HepG2 (cell line): ENCODE measurements around the gene PSENEN. TPM values are rescaled to one million over a fixed set of nuclear protein-coding genes. Genes with fewer than 3 reads are reported as not detected.

ENCODE experiments used
- ETV5 ChIP-seq: IDR thresholded peaks from 2 replicates; pipeline ENCODE4 v1.6.1; 2018; ENCODE audit warnings: missing biosample characterization, missing genetic modification reagents, inconsistent platforms, borderline replicate concordance
- HOXA9 ChIP-seq: sonication (generic); formaldehyde crosslinking; IDR thresholded peaks from 2 replicates; pipeline ENCODE4 v1.8.1; 2022; ENCODE audit warnings: missing genetic modification reagents, mild to moderate bottlenecking, moderate library complexity, borderline replicate concordance
- KDM1A ChIP-seq: IDR thresholded peaks from 2 replicates; pipeline ENCODE4 v1.6.1; 2016; ENCODE audit warnings: missing compliant biosample characterization
- MBD4 ChIP-seq: IDR thresholded peaks from 2 replicates; pipeline ENCODE4 v1.6.1; 2012; ENCODE audit warnings: low read length, inconsistent platforms, borderline replicate concordance
- MXI1 ChIP-seq: IDR thresholded peaks from 3 replicates; pipeline ENCODE4 v1.6.1; 2012; ENCODE audit warnings: low read depth, low read length, inconsistent platforms, borderline replicate concordance
- RFXAP ChIP-seq: sonication (generic); formaldehyde crosslinking; IDR thresholded peaks from 2 replicates; pipeline ENCODE4 v1.4.0; 2020; ENCODE audit warnings: missing genetic modification reagents, borderline replicate concordance
- SMYD3 ChIP-seq: sonication (generic); formaldehyde crosslinking; IDR thresholded peaks from 2 replicates; pipeline ENCODE4 v1.8.1; 2023; ENCODE audit warnings: mild to moderate bottlenecking, missing genetic modification reagents
- SYNCRIP ChIP-seq: fragments of 200-400 bp; formaldehyde crosslinking; IDR thresholded peaks from 2 replicates; pipeline ENCODE4 v1.6.1; 2018; ENCODE audit warnings: mild to moderate bottlenecking, low read depth, low read length; ENCODE audit not compliant: insufficient read depth
- ZFP36L2 ChIP-seq: sonication (generic); formaldehyde crosslinking; IDR thresholded peaks from 2 replicates; pipeline ENCODE4 v1.4.0; 2020; ENCODE audit warnings: missing genetic modification reagents
- ZFP90 ChIP-seq: sonication (generic); formaldehyde crosslinking; IDR thresholded peaks from 2 replicates; pipeline ENCODE4 v1.8.0; 2022; ENCODE audit warnings: missing genetic modification reagents, mild to moderate bottlenecking, inconsistent platforms, borderline replicate concordance
- ZNF333 ChIP-seq: sonication (generic); formaldehyde crosslinking; IDR thresholded peaks from 2 replicates; pipeline ENCODE4 v1.4.0; 2020; ENCODE audit warnings: mild to moderate bottlenecking, missing genetic modification reagents, borderline replicate concordance
- ZNF510 ChIP-seq: sonication (generic); formaldehyde crosslinking; IDR thresholded peaks from 2 replicates; pipeline ENCODE4 v1.4.0; 2020; ENCODE audit warnings: low read depth, mild to moderate bottlenecking, missing genetic modification reagents
- ZSCAN20 ChIP-seq: sonication (generic); formaldehyde crosslinking; IDR thresholded peaks from 2 replicates; pipeline ENCODE4 v1.4.0; 2020; ENCODE audit warnings: missing genetic modification reagents, mild to moderate bottlenecking, borderline replicate concordance
- polyA plus RNA-seq, 8 experiments: library from polyadenylated mRNA; depleted of rRNA in 3 of 8; stranded (reverse) in 7 of 8; unstranded in 1 of 8; fragments of >200 nt; fragmentation: Illumina TruSeq in 4 of 8; extraction: Trizol in 4 of 8; gene quantifications; 2 replicates each; pipeline versions ENCODE4 v1.2.1 to v1.2.3, GENCODE V29; 2011 to 2016; ENCODE audit warnings: low read depth in 4 of 8, missing spikeins in 1 of 8, mixed read lengths in 1 of 8; ENCODE audit not compliant: insufficient read depth in 1 of 8
- total RNA-seq, 5 experiments: library from RNA; depleted of rRNA; stranded (reverse); fragments of >200 nt; fragmentation: Illumina TruSeq; extraction: Trizol; gene quantifications; 2 replicates each; pipeline ENCODE4 v1.2.3, GENCODE V29; 2016; ENCODE audit warnings: low read depth in 1 of 5
- TF ChIP-seq, protein P1 (sequence below): sonication (generic); formaldehyde crosslinking; IDR thresholded peaks from 2 replicates; pipeline ENCODE4 v1.5.1; 2020; ENCODE audit warnings: missing genetic modification reagents, mild to moderate bottlenecking, borderline replicate concordance
- TF ChIP-seq, protein P2 (sequence below): sonication (generic); formaldehyde crosslinking; IDR thresholded peaks from 2 replicates; pipeline ENCODE4 v1.5.0; 2020; ENCODE audit warnings: missing genetic modification reagents
- TF ChIP-seq, protein P3 (sequence below): sonication (generic); formaldehyde crosslinking; IDR thresholded peaks from 2 replicates; pipeline ENCODE4 v1.4.0; 2020; ENCODE audit warnings: missing genetic modification reagents
- TF ChIP-seq, protein P4 (sequence below): sonication (generic); formaldehyde crosslinking; IDR thresholded peaks from 2 replicates; pipeline ENCODE4 v1.4.0; 2020; ENCODE audit warnings: missing genetic modification reagents
- TF ChIP-seq, protein P5 (sequence below): sonication (generic); formaldehyde crosslinking; IDR thresholded peaks from 2 replicates; pipeline ENCODE4 v1.9.0; 2021; ENCODE audit warnings: missing genetic modification reagents, borderline replicate concordance

The PSENEN gene
- total and polyA plus RNA-seq, 2 of the 13 experiments (the other 11 are each of a cell fraction or from before 2014, with no cell fraction given), result 16.9 to 34.2 TPM

DNA sequence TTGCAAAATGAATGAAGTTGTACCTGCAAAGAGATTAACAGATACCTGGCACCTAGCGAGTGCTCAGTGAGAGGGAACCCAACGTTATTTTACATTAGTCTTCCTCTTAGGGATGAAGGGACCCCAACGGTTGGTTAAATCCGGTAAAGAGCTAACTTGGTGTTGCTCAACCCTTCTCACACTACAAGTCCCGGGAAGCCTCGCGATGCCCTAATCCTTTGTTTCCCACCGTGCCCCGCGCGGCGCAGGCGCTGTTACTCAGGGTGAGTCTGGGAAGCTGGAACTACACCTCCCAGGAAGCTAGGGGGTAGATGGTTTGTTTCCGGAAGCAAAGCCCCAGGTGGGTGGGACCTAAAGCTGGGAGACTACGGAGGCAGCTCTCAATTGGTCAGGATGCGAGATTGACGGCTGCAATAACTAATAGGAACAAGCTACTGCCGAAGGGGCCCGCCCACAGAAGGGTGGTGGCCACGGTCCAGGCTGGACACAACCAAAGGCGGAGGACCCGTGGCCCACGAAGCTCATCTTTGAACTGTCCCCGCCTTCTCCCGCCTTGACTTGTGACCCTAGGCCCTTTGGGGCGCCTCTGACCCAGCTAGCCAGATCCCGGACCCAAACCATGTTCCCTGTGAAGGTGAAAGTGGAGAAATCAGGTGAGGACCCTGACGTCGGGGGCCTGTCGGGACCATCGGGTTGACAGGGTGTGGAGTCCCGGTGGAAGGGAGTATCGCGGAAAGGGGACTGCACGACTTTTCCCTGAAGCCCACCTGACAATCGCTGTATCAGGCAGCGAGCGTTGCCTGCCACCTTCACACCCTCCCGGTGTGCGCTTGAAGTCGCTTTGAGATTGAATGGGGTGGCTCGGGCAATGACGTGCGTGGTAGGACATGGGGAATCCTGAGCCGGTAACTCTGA, 2.9 kb downstream of the PSENEN start, which contains the start of gene LIN37 (continued):
- TF ChIP-seq MBD4, result no peak
- peak; percentile 47; the same call in 1 of the 3 replicates for TF ChIP-seq MXI1
- peak; percentile 71; the same call in 1 of the 2 replicates for TF ChIP-seq ETV5 (CRISPR knock-in tag)
- TF ChIP-seq ZFP36L2, result no peak
- TF ChIP-seq SMYD3 (CRISPR knock-in tag), result 0 out of 2 replicates have a peak, but pooled peaks have one; percentile 71
- no peak for TF ChIP-seq SYNCRIP
- TF ChIP-seq, protein P1, sequence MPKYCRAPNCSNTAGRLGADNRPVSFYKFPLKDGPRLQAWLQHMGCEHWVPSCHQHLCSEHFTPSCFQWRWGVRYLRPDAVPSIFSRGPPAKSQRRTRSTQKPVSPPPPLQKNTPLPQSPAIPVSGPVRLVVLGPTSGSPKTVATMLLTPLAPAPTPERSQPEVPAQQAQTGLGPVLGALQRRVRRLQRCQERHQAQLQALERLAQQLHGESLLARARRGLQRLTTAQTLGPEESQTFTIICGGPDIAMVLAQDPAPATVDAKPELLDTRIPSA (CRISPR knock-in tag), result no peak
- no peak for TF ChIP-seq ZSCAN20 (CRISPR knock-in tag)
- TF ChIP-seq ZNF510, result 0 out of 2 replicates have a peak, but pooled peaks have one; percentile 76
- TF ChIP-seq ZFP90 (CRISPR knock-in tag), result no peak
- TF ChIP-seq HOXA9 (CRISPR knock-in tag), result no peak
- TF ChIP-seq, protein P2, sequence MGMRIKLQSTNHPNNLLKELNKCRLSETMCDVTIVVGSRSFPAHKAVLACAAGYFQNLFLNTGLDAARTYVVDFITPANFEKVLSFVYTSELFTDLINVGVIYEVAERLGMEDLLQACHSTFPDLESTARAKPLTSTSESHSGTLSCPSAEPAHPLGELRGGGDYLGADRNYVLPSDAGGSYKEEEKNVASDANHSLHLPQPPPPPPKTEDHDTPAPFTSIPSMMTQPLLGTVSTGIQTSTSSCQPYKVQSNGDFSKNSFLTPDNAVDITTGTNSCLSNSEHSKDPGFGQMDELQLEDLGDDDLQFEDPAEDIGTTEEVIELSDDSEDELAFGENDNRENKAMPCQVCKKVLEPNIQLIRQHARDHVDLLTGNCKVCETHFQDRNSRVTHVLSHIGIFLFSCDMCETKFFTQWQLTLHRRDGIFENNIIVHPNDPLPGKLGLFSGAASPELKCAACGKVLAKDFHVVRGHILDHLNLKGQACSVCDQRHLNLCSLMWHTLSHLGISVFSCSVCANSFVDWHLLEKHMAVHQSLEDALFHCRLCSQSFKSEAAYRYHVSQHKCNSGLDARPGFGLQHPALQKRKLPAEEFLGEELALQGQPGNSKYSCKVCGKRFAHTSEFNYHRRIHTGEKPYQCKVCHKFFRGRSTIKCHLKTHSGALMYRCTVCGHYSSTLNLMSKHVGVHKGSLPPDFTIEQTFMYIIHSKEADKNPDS, result no peak
- TF ChIP-seq ZNF333, result no peak
- no peak for TF ChIP-seq KDM1A (CRISPR knock-in tag)
- TF ChIP-seq, protein P3, sequence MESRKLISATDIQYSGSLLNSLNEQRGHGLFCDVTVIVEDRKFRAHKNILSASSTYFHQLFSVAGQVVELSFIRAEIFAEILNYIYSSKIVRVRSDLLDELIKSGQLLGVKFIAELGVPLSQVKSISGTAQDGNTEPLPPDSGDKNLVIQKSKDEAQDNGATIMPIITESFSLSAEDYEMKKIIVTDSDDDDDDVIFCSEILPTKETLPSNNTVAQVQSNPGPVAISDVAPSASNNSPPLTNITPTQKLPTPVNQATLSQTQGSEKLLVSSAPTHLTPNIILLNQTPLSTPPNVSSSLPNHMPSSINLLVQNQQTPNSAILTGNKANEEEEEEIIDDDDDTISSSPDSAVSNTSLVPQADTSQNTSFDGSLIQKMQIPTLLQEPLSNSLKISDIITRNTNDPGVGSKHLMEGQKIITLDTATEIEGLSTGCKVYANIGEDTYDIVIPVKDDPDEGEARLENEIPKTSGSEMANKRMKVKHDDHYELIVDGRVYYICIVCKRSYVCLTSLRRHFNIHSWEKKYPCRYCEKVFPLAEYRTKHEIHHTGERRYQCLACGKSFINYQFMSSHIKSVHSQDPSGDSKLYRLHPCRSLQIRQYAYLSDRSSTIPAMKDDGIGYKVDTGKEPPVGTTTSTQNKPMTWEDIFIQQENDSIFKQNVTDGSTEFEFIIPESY, result no peak
- TF ChIP-seq, protein P4, sequence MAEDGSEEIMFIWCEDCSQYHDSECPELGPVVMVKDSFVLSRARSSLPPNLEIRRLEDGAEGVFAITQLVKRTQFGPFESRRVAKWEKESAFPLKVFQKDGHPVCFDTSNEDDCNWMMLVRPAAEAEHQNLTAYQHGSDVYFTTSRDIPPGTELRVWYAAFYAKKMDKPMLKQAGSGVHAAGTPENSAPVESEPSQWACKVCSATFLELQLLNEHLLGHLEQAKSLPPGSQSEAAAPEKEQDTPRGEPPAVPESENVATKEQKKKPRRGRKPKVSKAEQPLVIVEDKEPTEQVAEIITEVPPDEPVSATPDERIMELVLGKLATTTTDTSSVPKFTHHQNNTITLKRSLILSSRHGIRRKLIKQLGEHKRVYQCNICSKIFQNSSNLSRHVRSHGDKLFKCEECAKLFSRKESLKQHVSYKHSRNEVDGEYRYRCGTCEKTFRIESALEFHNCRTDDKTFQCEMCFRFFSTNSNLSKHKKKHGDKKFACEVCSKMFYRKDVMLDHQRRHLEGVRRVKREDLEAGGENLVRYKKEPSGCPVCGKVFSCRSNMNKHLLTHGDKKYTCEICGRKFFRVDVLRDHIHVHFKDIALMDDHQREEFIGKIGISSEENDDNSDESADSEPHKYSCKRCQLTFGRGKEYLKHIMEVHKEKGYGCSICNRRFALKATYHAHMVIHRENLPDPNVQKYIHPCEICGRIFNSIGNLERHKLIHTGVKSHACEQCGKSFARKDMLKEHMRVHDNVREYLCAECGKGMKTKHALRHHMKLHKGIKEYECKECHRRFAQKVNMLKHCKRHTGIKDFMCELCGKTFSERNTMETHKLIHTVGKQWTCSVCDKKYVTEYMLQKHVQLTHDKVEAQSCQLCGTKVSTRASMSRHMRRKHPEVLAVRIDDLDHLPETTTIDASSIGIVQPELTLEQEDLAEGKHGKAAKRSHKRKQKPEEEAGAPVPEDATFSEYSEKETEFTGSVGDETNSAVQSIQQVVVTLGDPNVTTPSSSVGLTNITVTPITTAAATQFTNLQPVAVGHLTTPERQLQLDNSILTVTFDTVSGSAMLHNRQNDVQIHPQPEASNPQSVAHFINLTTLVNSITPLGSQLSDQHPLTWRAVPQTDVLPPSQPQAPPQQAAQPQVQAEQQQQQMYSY, result 0 out of 2 replicates have a peak, but pooled peaks have one; percentile 66
- TF ChIP-seq, protein P5, sequence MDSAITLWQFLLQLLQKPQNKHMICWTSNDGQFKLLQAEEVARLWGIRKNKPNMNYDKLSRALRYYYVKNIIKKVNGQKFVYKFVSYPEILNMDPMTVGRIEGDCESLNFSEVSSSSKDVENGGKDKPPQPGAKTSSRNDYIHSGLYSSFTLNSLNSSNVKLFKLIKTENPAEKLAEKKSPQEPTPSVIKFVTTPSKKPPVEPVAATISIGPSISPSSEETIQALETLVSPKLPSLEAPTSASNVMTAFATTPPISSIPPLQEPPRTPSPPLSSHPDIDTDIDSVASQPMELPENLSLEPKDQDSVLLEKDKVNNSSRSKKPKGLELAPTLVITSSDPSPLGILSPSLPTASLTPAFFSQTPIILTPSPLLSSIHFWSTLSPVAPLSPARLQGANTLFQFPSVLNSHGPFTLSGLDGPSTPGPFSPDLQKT (CRISPR knock-in tag), result no peak
- TF ChIP-seq RFXAP (CRISPR knock-in tag), result 0 out of 2 replicates have a peak, but pooled peaks have one; percentile 55
